ENCODE results near the gene IGF1.
A peak's percentile ranks its signal among the peaks of the same experiment; 100 is the strongest.

The IGF1 gene

GRCh38 chr12:102484017-102484416, 3.7 kb upstream of the IGF1 start:
- peak overlapping the region in 1 of 2 donors; percentile 17 for H3K27ac Mint-ChIP-seq
- H3K4me1 Mint-ChIP-seq (ENCODE audit: low read depth in 2 of 2), result peaks cover 6 to 10% of the 10 kb centered on the region in 2 donors
- no peaks in the 10 kb centered on the region for H3K9me3 Mint-ChIP-seq
- H3K4me3 Mint-ChIP-seq, result peak overlapping the region; percentile 56 to 72
- no peaks in the 10 kb centered on the region for H3K27me3 Mint-ChIP-seq
- no peaks in the 10 kb centered on the region for H3K36me3 Mint-ChIP-seq (ENCODE audit: insufficient read depth)
- ATAC-seq (replicated peaks) (no peak), DNase-seq (no peak)

DNA sequence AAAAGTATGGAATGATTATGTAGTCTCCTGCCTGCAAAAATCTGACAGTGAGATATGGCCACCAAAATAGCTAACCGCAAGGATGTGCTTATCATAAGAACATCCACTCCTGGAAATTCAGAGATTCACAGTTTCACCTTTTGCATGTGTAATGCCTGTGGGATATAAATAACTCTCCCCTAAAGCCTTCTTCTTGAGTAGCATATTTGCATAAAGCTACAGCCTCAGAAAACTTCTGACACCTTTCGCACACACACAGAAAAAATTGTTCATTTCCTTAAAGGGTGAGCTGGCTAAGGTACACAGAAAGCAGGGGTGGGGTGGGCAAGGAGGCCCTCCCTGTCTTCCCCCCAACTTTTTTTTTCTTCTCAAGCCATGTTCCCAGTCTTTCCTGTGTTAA, 3.1 kb upstream of the IGF1 start:
- no peaks in the 10 kb centered on the region for H3K9me3 Mint-ChIP-seq
- H3K27me3 Mint-ChIP-seq, result no peaks in the 10 kb centered on the region
- DNase-seq (no peak), ATAC-seq (replicated peaks) (no peak)
- H3K4me1 Mint-ChIP-seq (ENCODE audit: low read depth in 2 of 2), result peaks cover 6 to 10% of the 10 kb centered on the region in 2 donors
- H3K27ac Mint-ChIP-seq, result peak overlapping the region in 1 of 2 donors; percentile 17
- no peaks in the 10 kb centered on the region for H3K36me3 Mint-ChIP-seq (ENCODE audit: insufficient read depth)
- peak overlapping the region; percentile 44 to 72 for H3K4me3 Mint-ChIP-seq

DNA sequence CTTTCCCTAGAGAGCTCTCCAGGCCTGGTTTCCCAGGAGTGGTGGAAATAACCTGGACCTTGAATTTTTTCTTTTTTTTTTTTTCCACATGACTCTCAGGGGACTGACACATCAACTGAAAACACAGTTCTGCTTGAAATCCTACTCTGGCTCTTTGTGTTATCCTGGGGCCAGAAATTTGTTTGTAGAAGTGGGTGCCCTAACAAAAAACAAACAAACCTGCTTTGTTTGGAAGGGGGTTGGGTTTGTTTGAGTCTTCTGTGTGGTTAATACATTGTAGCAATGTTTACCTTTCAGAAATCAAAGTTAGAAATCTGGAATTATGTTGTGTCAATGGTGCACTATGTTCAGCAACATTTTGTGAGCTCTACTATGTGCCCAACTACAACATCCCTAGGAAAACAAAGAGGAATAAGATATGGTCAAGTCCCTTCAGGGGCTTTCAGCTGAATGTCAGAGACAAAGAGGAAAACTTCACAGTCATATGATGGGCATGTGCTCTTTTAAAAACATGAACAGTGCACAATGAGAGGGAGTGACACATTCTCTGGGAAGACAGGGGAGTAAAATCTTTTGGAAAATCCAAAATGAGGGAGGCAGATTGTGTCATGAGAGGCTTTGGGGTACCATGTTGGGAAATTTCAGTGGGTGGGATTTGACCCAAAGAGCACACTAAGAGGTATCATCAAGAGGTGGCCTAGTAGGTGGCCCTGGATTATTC, 1.5 kb upstream of the IGF1 start:
- DNase-seq (no peak), ATAC-seq (replicated peaks) (no peak)
- Mint-ChIP-seq H3K4me1 (ENCODE audit: low read depth in 2 of 2) (peaks cover 6 to 10% of the 10 kb centered on the region in 2 donors), H3K27me3 (no peaks in the 10 kb centered on the region), H3K27ac (no peak overlapping the region), H3K4me3 (no peak overlapping the region), H3K36me3 (ENCODE audit: insufficient read depth) (no peaks in the 10 kb centered on the region), H3K9me3 (no peaks in the 10 kb centered on the region)

GRCh38 chr12:102479939-102480338, 424 bp downstream of the IGF1 start:
- H3K27ac Mint-ChIP-seq, result no peak overlapping the region

GRCh38 chr12:102479099-102479885, 1.1 kb downstream of the IGF1 start:
- H3K27me3 Mint-ChIP-seq, result peaks cover 13 to 17% of the 10 kb centered on the region in 2 donors
- H3K27ac Mint-ChIP-seq, result no peak overlapping the region
- no peaks in the 10 kb centered on the region for H3K36me3 Mint-ChIP-seq (ENCODE audit: insufficient read depth)
- peaks cover 5 to 6% of the 10 kb centered on the region in 2 donors for H3K4me1 Mint-ChIP-seq (ENCODE audit: low read depth in 2 of 2)
- DNase-seq, result no peak
- H3K4me3 Mint-ChIP-seq, result no peak overlapping the region
- ATAC-seq (replicated peaks), result peak; percentile 27
- H3K9me3 Mint-ChIP-seq, result no peaks in the 10 kb centered on the region

More at GRCh38 chr12:102479939-102480338, 424 bp downstream of the IGF1 start:
- Mint-ChIP-seq H3K4me1 (ENCODE audit: low read depth in 2 of 2) (peaks cover 6 to 10% of the 10 kb centered on the region in 2 donors), H3K36me3 (ENCODE audit: insufficient read depth) (no peaks in the 10 kb centered on the region), H3K4me3 (no peak overlapping the region), H3K9me3 (no peaks in the 10 kb centered on the region), H3K27me3 (peaks cover 7 to 10% of the 10 kb centered on the region in 2 donors)
- DNase-seq, result no peak
- ATAC-seq (replicated peaks), result no peak

GRCh38 chr12:102478405-102479098, 1.8 kb downstream of the IGF1 start:
- ATAC-seq (replicated peaks) (peak; percentile 95), DNase-seq (peak; percentile 27 to 50 (median 38))
- Mint-ChIP-seq H3K36me3 (ENCODE audit: insufficient read depth) (no peaks in the 10 kb centered on the region), H3K4me3 (no peak overlapping the region), H3K9me3 (no peaks in the 10 kb centered on the region), H3K27me3 (peaks cover 16 to 21% of the 10 kb centered on the region in 2 donors), H3K4me1 (ENCODE audit: low read depth in 2 of 2) (no peaks in the 10 kb centered on the region), H3K27ac (no peak overlapping the region)

DNA sequence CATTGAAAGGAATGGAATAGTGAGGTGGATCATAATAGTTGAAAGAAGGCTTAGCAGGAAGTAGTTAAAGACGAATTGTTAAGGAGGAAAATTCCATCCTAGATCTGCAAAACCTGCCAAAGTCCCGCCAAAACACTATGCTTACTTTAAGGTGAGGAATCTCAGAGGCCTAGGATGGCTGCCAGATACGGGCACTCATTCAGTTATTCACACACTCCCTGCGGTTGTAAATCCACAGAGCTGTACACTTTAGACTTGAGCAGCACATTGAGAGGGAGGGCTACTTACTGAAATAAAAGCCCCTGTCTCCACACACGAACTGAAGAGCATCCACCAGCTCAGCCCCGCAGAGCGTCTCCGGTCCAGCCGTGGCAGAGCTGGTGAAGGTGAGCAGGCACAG, 5.0 kb downstream of the IGF1 start:
- Mint-ChIP-seq H3K27ac (no peak overlapping the region), H3K36me3 (ENCODE audit: insufficient read depth) (no peaks in the 10 kb centered on the region), H3K4me3 (no peak overlapping the region), H3K27me3 (peaks cover 21 to 25% of the 10 kb centered on the region in 2 donors), H3K4me1 (ENCODE audit: low read depth in 2 of 2) (no peaks in the 10 kb centered on the region), H3K9me3 (no peaks in the 10 kb centered on the region)
- no peak for DNase-seq
- ATAC-seq (replicated peaks), result no peak

GRCh38 chr12:102474438-102475064, 5.8 kb downstream of the IGF1 start:
- no peak for ATAC-seq (replicated peaks)

DNA sequence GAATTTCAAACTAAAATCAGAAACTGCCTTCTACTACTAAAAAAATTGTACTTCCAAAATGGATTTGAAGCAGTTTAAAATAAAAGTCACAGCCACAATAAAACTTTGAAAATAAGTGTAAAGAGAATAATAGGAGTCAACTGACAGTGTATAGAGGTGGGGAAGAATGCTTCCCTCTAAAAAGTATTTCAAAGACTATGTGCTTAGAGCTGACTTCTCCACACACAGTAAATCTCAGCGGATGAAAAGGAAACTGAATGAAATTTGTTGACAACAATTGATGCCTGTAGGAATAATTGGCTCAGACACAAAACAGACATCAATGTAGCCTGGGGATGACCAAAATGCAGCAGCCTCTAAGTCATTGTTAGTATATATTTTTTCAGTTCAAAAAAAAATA, 7.9 kb downstream of the IGF1 start:
- H3K9me3 Mint-ChIP-seq, result no peaks in the 10 kb centered on the region
- ATAC-seq (replicated peaks) (no peak), DNase-seq (no peak)
- H3K27me3 Mint-ChIP-seq, result peaks cover 26 to 29% of the 10 kb centered on the region in 2 donors
- no peak overlapping the region for H3K27ac Mint-ChIP-seq
- no peaks in the 10 kb centered on the region for H3K4me1 Mint-ChIP-seq (ENCODE audit: low read depth in 2 of 2)
- H3K36me3 Mint-ChIP-seq (ENCODE audit: insufficient read depth), result no peaks in the 10 kb centered on the region
- H3K4me3 Mint-ChIP-seq, result no peak overlapping the region

More at GRCh38 chr12:102474438-102475064, 5.8 kb downstream of the IGF1 start:
- H3K9me3 Mint-ChIP-seq, result no peaks in the 10 kb centered on the region
- no peaks in the 10 kb centered on the region for H3K4me1 Mint-ChIP-seq (ENCODE audit: low read depth in 2 of 2)
- peaks cover 21 to 25% of the 10 kb centered on the region in 2 donors for H3K27me3 Mint-ChIP-seq
- no peak overlapping the region for H3K4me3 Mint-ChIP-seq
- no peak overlapping the region for H3K27ac Mint-ChIP-seq
- no peak for DNase-seq
- H3K36me3 Mint-ChIP-seq (ENCODE audit: insufficient read depth), result no peaks in the 10 kb centered on the region

DNA sequence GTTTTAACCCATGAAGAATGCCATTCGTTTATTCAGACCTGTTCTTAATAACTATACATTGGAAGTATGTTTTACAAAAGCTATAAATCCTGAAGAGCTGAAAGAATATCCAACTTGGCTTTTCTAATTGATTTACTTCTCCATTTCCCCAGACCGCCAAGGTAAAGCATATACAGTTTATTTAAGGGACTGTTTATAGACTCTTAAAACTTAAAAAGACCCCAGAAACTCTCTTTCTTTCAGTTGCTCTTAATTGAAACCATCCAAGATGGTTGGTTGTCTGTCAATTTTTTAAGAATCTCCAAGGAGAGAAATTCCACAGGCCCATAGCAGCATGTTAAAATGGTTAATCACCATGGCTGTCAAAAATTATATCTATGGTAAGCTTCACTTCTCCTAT, 8.8 kb downstream of the IGF1 start:
- Mint-ChIP-seq H3K4me3 (no peak overlapping the region), H3K36me3 (ENCODE audit: insufficient read depth) (no peaks in the 10 kb centered on the region), H3K27me3 (peaks cover 34 to 37% of the 10 kb centered on the region in 2 donors), H3K4me1 (ENCODE audit: low read depth in 2 of 2) (no peaks in the 10 kb centered on the region), H3K9me3 (no peaks in the 10 kb centered on the region), H3K27ac (no peak overlapping the region)
- DNase-seq (no peak), ATAC-seq (replicated peaks) (no peak)

GRCh38 chr12:102470945-102471344, 9.4 kb downstream of the IGF1 start:
- Mint-ChIP-seq H3K4me1 (ENCODE audit: low read depth in 2 of 2) (no peaks in the 10 kb centered on the region), H3K27ac (no peak overlapping the region), H3K27me3 (peaks cover 40 to 42% of the 10 kb centered on the region in 2 donors), H3K36me3 (ENCODE audit: insufficient read depth) (no peaks in the 10 kb centered on the region), H3K4me3 (no peak overlapping the region), H3K9me3 (no peaks in the 10 kb centered on the region)
- no peak for ATAC-seq (replicated peaks)
- no peak for DNase-seq

DNA sequence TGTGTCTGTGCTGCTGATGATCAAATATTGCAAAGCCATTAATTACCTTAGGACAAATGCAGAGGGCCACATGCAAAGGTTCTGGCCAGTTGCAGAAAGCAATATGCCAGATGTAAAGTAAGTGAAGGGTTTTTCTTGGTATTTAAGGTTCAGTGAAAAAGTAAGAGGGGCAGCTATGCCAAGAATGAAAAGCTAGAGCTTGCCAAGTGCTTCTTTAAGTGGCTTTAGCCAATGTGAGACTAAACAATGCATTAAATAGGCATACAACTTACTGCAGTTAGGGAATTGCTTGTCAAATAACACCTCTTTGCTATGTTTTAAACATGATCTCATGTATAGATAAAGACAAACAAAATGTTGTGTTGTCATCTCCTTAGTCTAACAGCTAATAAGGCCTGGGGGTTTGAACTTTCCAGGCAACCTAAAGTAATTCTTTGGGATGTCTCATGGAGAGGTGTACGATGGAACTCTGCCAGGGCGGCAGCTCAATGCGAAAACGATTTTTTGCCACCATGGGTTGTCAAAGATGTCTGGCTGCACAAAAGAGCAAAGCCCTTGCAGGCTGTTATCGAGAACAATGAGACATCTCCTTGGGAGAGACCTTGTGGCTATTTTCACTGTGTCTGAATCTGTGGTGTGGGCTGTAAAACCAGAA, 12.0 kb downstream of the IGF1 start:
- no peak for ATAC-seq (replicated peaks)
- Mint-ChIP-seq H3K9me3 (no peaks in the 10 kb centered on the region), H3K36me3 (ENCODE audit: insufficient read depth) (no peaks in the 10 kb centered on the region), H3K27ac (no peak overlapping the region), H3K4me1 (ENCODE audit: low read depth in 2 of 2) (no peaks in the 10 kb centered on the region), H3K4me3 (no peak overlapping the region), H3K27me3 (peaks cover 26 to 27% of the 10 kb centered on the region in 2 donors)
- no peak for DNase-seq
